ENCODE data around the gene PRSS12.

DNA sequence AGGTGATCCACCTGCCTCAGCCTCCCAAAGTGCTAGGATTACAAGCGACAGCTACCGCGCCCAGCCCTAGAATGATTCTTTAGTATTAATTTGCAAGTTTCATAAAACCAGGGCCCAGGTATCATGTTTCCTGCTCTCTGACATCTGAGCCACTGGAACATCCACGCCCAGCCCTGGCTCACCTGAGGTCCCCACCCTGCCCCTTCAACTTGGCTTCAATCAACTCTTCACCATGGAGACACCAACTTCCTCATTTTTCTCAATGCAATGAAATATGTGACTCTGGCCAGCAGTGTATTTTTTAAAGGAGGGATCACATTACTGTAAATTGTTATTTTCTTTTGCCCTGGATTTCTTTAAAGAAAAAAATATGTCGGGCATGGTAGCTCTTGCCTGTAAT lies 3.9 kb downstream of the PRSS12 start:
- TF ChIP-seq, protein P1, sequence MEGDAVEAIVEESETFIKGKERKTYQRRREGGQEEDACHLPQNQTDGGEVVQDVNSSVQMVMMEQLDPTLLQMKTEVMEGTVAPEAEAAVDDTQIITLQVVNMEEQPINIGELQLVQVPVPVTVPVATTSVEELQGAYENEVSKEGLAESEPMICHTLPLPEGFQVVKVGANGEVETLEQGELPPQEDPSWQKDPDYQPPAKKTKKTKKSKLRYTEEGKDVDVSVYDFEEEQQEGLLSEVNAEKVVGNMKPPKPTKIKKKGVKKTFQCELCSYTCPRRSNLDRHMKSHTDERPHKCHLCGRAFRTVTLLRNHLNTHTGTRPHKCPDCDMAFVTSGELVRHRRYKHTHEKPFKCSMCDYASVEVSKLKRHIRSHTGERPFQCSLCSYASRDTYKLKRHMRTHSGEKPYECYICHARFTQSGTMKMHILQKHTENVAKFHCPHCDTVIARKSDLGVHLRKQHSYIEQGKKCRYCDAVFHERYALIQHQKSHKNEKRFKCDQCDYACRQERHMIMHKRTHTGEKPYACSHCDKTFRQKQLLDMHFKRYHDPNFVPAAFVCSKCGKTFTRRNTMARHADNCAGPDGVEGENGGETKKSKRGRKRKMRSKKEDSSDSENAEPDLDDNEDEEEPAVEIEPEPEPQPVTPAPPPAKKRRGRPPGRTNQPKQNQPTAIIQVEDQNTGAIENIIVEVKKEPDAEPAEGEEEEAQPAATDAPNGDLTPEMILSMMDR (IDR thresholded peaks at IDR 0.05; ENCODE audit: low read depth, low read length), result no peak
- TF ChIP-seq, protein P2, sequence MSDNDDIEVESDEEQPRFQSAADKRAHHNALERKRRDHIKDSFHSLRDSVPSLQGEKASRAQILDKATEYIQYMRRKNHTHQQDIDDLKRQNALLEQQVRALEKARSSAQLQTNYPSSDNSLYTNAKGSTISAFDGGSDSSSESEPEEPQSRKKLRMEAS (IDR thresholded peaks at IDR 0.05; ENCODE audit: low read depth, low read length), result no peak
- no peak for TF ChIP-seq POLR2A (IDR thresholded peaks at IDR 0.05; ENCODE audit: extremely low read depth, insufficient read length)
- no peak for TF ChIP-seq MYC (IDR thresholded peaks at IDR 0.05; ENCODE audit: low read depth, low read length)

Data from NB4 (cell line).